HG03060 (cell line): ENCODE results near the gene CASP5.
A peak's percentile ranks its signal among the peaks of the same experiment; 100 is the strongest.
"Not testable (repeated sequence)": the region's sequence is repeated elsewhere in the genome, so short reads cannot be mapped to it uniquely, and the experiment has no call there.

Experiments used
- ATAC-seq: cut with Tn5 transposase; IDR thresholded peaks from one replicate; pipeline ENCODE4 v1.9.1; 2021; ENCODE audit warnings: low read depth, moderate number of reproducible peaks; ENCODE audit not compliant: unreplicated experiment

CASP5 gene

GRCh38 chr11:105023003-105023402, at the start of gene CASP5:
TSS of gene CASP5 (minus strand) at chr11:105023168. CDS start at chr11:105023136, 32 bp downstream.
- ATAC-seq: no peak

- not testable (repeated sequence) for ATAC-seq
These were observed 49.1 kb upstream of the CASP5 start for GRCh38 chr11:105072080-105072479.

GRCh38 chr11:105071089-105071732, 48.2 kb upstream of the CASP5 start:
- ATAC-seq: no peak

- ATAC-seq: no peak
These were observed 47.3 kb upstream of the CASP5 start for GRCh38 chr11:105070306-105070705.

- ATAC-seq: not testable (repeated sequence)
These were observed 46.8 kb upstream of the CASP5 start for GRCh38 chr11:105069749-105070148.

GRCh38 chr11:105063245-105063941, 40.4 kb upstream of the CASP5 start:
- not testable (repeated sequence) for ATAC-seq

- no peak for ATAC-seq
These were observed 34.5 kb upstream of the CASP5 start for GRCh38 chr11:105057432-105057831.

- no peak for ATAC-seq
These were observed 33.5 kb upstream of the CASP5 start for GRCh38 chr11:105056446-105056845.

GRCh38 chr11:105054723-105055493, 31.9 kb upstream of the CASP5 start:
- no peak for ATAC-seq

GRCh38 chr11:105052487-105052886, 29.5 kb upstream of the CASP5 start:
- ATAC-seq: no peak

GRCh38 chr11:105051559-105051958, 28.6 kb upstream of the CASP5 start:
- no peak for ATAC-seq

GRCh38 chr11:105049481-105049880, 26.5 kb upstream of the CASP5 start:
- ATAC-seq: no peak

GRCh38 chr11:105046898-105047579, 24.1 kb upstream of the CASP5 start:
- no peak for ATAC-seq

- no peak for ATAC-seq
These were observed 22.8 kb upstream of the CASP5 start for GRCh38 chr11:105045676-105046296.

- peak; percentile 99 for ATAC-seq
These were observed 21.9 kb upstream of the CASP5 start, which contains the start of gene CARD16 for GRCh38 chr11:105044557-105045524. TSS of gene CARD16 (minus strand) at chr11:105045335. CDS start at chr11:105045297, 38 bp downstream.

GRCh38 chr11:105042178-105042577, 19.2 kb upstream of the CASP5 start:
- no peak for ATAC-seq

GRCh38 chr11:105040703-105041102, 17.7 kb upstream of the CASP5 start:
- ATAC-seq: no peak

GRCh38 chr11:105034813-105035620, 12.0 kb upstream of the CASP5 start, which contains the start of gene CASP1:
TSS of gene CASP1 (minus strand) at chr11:105035144. CDS start at chr11:105035113, 31 bp downstream.
- ATAC-seq: peak; percentile 81
